ENCODE results near the gene SPATA3. TPM values are rescaled to one million over a fixed set of nuclear protein-coding genes. Genes with fewer than 3 reads are reported as not detected.

Gene SPATA3
- total and polyA plus RNA-seq, 2 of the 13 experiments (the other 11 are each of a cell fraction or from before 2014, with no cell fraction given), result not detected

DNA sequence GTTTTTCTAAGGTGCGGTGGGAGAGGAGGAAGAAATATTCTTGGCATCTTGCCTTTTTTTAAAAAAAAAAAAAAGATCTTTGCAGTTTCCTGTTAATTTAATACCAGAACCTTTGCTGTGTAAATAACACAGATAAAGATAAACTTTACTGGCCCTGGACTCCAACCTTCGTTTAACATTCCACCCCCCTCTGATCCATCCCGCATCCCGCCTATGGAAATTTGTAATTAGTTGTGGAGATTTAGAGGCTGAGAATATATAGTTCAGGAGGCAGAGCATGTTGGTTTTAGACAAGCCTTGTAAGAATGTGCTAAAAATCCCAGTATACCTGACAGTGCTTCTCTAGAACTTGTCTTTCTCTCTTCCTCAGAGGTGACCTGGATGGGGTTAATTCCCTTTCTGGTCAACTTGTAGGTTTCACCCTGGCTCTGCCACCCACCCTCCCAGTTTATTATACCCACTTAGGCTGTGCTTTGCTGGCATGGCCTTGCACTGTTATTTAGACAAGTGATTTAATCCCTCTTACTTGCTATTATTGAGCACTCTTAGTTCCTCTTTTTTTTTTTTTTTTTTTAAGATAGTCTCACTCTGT, 38.5 kb downstream of the SPATA3 start (continued):
- TF ChIP-seq, protein P1, sequence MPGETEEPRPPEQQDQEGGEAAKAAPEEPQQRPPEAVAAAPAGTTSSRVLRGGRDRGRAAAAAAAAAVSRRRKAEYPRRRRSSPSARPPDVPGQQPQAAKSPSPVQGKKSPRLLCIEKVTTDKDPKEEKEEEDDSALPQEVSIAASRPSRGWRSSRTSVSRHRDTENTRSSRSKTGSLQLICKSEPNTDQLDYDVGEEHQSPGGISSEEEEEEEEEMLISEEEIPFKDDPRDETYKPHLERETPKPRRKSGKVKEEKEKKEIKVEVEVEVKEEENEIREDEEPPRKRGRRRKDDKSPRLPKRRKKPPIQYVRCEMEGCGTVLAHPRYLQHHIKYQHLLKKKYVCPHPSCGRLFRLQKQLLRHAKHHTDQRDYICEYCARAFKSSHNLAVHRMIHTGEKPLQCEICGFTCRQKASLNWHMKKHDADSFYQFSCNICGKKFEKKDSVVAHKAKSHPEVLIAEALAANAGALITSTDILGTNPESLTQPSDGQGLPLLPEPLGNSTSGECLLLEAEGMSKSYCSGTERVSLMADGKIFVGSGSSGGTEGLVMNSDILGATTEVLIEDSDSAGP (CRISPR knock-in tag; IDR thresholded peaks at IDR 0.05; ENCODE audit: borderline replicate concordance), result no peak
- TF ChIP-seq FOXA3 (CRISPR knock-in tag; IDR thresholded peaks at IDR 0.05) (peak; percentile 76), TGIF2 (CRISPR knock-in tag; IDR thresholded peaks at IDR 0.05) (no peak), MAZ (IDR thresholded peaks at IDR 0.05; ENCODE audit: borderline replicate concordance, low read depth, low read length) (no peak), MAZ (CRISPR knock-in tag; IDR thresholded peaks at IDR 0.05; ENCODE audit: low read depth) (no peak), ZNF841 (CRISPR knock-in tag; IDR thresholded peaks at IDR 0.05; ENCODE audit: borderline replicate concordance) (no peak), PRPF4 (IDR thresholded peaks at IDR 0.05; ENCODE audit: low read depth, low read length, poor library complexity, severe bottlenecking) (no peak), RFX1 (IDR thresholded peaks at IDR 0.05) (no peak), EZH2 (conservative IDR thresholded peaks at IDR 0.05; ENCODE audit: low read depth, low read length) (no peak), RARA (CRISPR knock-in tag; IDR thresholded peaks at IDR 0.05) (peak; percentile 36; the same call in 1 of the 2 replicates), PHF21A (CRISPR knock-in tag; IDR thresholded peaks at IDR 0.05) (peak; percentile 85), NFIC (IDR thresholded peaks at IDR 0.05; ENCODE audit: low read length) (peak; percentile 83; the same call in 1 of the 2 replicates), SIX1 (CRISPR knock-in tag; IDR thresholded peaks at IDR 0.05; ENCODE audit: borderline replicate concordance) (no peak; the same call in 1 of the 2 replicates), SRSF9 (IDR thresholded peaks at IDR 0.05; ENCODE audit: borderline replicate concordance, insufficient read depth, low read depth, low read length, poor library complexity, severe bottlenecking) (no peak), ZNF549 (CRISPR knock-in tag; IDR thresholded peaks at IDR 0.05) (no peak), TARDBP (CRISPR knock-in tag; IDR thresholded peaks at IDR 0.05) (peak; percentile 0; the same call in 1 of the 2 replicates), ZNF761 (CRISPR knock-in tag; conservative IDR thresholded peaks at IDR 0.05) (no peak), PHB2 (IDR thresholded peaks at IDR 0.05; ENCODE audit: partially characterized antibody) (no peak), ZNF274 (CRISPR knock-in tag; IDR thresholded peaks at IDR 0.05) (no peak)
- TF ChIP-seq, protein P2, sequence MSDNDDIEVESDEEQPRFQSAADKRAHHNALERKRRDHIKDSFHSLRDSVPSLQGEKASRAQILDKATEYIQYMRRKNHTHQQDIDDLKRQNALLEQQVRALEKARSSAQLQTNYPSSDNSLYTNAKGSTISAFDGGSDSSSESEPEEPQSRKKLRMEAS (IDR thresholded peaks at IDR 0.05), result no peak
- TF ChIP-seq, protein P3, sequence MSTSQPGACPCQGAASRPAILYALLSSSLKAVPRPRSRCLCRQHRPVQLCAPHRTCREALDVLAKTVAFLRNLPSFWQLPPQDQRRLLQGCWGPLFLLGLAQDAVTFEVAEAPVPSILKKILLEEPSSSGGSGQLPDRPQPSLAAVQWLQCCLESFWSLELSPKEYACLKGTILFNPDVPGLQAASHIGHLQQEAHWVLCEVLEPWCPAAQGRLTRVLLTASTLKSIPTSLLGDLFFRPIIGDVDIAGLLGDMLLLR (CRISPR knock-in tag; IDR thresholded peaks at IDR 0.05), result no peak
- TF ChIP-seq, protein P4, sequence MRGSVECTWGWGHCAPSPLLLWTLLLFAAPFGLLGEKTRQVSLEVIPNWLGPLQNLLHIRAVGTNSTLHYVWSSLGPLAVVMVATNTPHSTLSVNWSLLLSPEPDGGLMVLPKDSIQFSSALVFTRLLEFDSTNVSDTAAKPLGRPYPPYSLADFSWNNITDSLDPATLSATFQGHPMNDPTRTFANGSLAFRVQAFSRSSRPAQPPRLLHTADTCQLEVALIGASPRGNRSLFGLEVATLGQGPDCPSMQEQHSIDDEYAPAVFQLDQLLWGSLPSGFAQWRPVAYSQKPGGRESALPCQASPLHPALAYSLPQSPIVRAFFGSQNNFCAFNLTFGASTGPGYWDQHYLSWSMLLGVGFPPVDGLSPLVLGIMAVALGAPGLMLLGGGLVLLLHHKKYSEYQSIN (CRISPR knock-in tag; IDR thresholded peaks at IDR 0.05; ENCODE audit: borderline replicate concordance), result no peak
- TF ChIP-seq, protein P5, sequence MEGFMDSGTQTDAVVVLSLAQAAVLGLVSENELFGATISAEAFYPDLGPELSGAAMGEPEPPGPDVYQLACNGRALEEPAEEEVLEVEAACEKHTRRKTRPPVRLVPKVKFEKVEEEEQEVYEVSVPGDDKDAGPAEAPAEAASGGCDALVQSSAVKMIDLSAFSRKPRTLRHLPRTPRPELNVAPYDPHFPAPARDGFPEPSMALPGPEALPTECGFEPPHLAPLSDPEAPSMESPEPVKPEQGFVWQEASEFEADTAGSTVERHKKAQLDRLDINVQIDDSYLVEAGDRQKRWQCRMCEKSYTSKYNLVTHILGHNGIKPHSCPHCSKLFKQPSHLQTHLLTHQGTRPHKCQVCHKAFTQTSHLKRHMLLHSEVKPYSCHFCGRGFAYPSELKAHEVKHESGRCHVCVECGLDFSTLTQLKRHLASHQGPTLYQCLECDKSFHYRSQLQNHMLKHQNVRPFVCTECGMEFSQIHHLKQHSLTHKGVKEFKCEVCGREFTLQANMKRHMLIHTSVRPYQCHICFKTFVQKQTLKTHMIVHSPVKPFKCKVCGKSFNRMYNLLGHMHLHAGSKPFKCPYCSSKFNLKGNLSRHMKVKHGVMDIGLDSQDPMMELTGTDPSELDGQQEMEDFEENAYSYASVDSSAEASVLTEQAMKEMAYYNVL (CRISPR knock-in tag; IDR thresholded peaks at IDR 0.05; ENCODE audit: borderline replicate concordance), result no peak
- TF ChIP-seq, protein P6, sequence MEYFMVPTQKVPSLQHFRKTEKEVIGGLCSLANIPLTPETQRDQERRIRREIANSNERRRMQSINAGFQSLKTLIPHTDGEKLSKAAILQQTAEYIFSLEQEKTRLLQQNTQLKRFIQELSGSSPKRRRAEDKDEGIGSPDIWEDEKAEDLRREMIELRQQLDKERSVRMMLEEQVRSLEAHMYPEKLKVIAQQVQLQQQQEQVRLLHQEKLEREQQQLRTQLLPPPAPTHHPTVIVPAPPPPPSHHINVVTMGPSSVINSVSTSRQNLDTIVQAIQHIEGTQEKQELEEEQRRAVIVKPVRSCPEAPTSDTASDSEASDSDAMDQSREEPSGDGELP (IDR thresholded peaks at IDR 0.05; ENCODE audit: borderline replicate concordance, low read depth), result no peak
